HG02642 (cell line): ENCODE measurements around the gene SLCO4A1.

ENCODE experiments used
- ATAC-seq: cut with Tn5 transposase; IDR thresholded peaks from one replicate; pipeline ENCODE4 v1.9.1; 2021; ENCODE audit warnings: mild to moderate bottlenecking; ENCODE audit not compliant: unreplicated experiment, poor library complexity

Gene SLCO4A1

GRCh38 chr20:62635232-62635631, 7.1 kb upstream of the SLCO4A1 start:
- ATAC-seq: no peak

DNA sequence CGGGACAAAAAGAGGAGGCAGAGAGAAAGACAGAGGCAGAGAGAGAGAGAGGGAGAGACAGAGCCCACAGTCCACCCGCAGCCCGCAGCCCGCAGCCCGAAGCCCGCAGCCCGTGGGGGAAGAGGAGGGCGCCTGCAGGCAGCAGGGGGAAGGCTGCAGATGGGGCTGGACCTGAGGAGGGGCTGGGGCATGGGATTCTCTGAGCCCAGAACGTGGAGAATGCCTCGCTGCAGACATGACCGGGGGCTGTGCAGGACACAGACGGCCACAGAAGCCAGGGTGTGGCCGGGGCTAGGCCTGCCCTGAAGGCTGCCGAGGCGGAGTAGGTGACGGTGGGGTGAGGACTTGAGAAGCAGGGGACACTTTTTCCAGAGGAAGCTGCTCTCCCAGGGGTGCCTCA, 6.5 kb upstream of the SLCO4A1 start:
- ATAC-seq: no peak

DNA sequence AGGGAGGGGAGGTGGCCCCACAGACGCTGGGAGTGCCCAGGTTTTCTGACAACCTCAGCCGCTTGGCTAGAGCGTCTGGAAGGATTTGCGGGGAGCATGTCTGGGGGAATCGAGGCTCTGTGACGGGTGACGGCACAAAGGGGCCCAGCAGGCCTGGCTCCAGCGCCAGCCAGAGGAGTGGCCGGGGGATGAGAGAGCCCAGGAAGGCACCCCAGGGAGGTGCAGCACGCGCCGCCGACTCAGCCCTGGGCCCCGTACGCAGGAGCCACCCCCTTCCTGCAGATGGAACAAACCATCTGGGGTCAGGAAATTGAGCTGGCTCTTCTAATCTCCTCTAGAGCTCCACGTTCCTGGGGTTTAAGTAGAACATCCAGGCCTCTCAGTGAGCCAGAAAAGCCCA, 5.9 kb upstream of the SLCO4A1 start:
- ATAC-seq: no peak

DNA sequence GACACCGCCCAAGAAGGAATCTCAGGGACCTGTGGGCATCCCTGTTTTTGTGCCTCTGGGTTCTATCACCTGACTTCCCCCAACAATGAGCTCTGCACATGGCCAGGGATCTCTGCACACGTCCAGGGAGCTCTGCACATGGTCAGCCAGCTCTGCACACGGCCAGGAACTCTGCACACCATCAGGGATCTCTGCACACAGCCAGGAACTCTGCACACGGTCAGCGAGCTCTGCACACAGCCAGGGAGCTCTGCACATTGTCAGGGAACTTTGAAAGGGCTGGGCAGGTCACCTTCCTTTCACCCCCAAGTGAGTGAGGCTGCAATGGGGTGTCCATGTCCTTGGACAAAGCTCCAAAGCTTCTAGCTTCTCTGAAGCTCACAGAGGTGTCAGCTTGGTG, 5.2 kb upstream of the SLCO4A1 start:
- no peak for ATAC-seq

GRCh38 chr20:62637521-62638054, 4.7 kb upstream of the SLCO4A1 start:
- ATAC-seq: no peak

DNA sequence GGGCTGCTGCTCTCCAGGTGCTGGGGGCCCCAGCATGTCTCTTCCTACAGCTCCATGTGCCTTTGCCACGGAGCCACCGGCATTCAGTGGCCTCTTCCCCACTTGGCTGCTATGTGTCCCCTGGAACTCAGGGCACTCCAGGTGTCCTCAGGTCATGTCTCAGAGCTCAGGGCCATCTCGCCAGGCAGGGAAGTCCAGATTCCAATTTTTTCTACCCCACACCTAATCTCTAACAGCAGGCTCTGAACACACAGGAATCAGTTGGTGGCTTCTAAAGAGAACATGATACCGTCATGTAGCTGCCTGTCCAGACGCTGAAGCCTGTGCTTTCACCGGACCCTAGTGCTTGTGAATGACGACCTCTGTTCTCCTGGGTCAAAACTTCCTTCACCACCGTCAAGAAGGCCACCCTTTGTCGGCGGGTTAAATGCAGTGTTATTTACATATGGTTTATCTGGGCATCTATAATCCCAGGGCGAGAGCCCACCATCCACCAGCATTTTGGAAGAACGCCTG, 4.2 kb upstream of the SLCO4A1 start:
- no peak for ATAC-seq

DNA sequence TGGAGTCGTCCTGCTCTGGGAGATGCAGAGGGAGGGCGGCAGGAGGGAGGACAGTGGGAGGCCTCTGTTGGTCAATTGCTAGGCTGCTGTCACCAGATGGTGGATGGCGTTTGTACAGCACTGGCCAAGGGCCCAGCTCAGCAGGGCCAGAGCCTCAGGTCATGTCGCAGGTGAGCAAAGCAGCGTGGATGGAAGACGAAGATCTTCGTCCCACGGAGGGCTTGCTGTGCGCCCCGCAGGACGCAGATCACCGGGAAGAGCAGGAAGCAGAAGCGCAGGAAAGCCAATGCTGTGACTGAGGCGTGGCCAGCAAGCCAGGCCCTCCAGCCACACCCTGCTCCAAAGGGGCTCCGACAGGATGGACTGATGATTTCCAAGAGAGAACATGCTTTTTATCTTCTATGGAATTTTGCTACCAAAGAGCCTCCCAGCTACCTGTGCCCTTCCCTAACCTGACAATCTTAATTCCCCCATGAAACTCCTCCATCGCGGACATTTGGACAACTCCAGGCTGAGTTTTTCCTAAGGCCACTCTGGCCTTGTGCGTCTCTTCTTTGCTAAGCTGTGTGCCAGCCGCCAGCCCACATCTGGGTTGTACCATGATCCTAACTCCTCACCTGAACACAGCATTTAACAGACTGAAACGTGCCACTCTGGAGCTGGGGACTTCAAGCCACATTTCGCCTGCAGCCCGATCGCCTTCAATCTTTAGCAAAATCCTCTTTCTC, 3.5 kb upstream of the SLCO4A1 start:
- ATAC-seq: no peak

DNA sequence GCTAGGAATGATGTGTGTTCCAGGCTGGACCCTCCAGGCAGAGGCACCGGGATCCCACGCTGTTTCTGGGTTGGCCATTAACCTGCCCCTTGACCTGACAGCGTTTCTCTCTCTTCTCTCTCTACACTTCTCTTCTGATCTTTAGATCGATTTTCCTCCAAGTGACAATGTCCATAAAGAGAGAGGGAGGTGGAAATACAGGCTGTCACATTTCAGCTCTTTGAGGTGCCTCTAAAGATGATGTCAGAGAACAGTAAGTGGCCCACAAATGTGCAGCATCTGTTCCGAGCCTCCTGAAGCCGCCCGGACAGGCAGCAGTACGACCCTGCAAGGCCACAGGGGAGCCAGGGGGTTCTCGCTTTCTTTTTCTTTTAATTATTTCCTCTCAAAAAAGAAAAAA, 2.5 kb upstream of the SLCO4A1 start:
- ATAC-seq: no peak

DNA sequence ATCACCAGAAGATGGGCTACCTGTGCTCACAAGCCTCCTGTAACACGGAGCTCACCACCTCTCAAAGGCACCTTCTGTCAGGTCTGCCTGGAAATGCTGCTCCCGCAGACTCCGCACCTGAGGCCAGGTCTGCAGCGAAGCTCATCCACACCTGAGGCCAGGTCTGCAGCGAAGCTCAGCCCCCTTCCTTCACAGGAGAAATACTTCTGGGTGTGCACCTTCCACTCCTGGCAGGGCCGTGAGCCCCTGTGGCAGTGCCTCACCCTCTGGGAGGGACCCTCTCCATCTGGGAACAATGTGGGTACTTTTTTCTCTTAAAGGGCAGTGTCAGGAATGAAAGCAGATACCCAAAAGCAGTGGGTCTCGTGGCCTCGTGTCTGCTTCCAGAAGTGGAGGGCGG, 1.4 kb upstream of the SLCO4A1 start:
- no peak for ATAC-seq

GRCh38 chr20:62641321-62642050, 817 bp upstream of the SLCO4A1 start:
- ATAC-seq: no peak

DNA sequence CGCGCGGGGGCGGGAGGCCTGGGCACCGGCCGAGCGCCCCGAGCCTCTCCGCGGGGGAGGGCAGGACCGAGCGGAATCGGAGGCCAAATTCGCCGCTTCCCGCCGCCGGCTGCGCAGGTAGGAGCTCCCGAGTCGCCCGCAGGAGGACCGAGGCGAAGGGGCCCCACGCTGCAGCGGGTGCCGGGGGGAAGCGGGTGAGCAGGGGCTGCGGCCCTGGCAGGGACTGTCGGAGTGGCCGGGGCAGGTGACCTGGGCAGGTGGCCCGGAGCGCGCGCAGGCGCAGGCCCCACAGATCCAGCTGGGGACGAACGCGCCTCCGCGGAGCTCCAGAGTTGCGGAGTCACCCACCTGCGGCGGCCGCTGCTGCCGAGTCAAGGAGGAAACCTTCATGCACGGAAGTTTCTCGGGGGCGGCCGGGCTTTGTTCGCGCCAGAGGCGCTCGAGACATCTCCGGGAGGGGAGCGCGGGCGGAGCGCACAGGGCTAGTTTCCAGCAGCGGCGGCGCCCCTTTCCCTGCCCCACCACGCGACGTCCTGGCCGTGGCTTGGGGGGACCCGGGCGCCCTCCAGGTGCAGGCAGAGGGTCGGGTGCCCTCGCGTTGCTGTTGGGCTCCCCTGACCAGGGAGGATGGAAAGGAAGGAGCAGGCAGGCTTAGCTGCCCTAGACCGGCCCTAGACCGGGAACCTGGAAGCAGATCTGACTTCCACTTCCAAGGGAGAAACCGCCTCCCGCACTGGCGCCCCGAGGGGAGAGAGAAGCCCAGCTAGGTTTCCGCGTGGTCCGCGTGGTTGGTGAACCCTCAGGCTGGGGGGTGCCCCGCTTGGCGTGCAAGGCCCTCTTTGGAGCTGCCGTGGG, 590 bp downstream of the SLCO4A1 start:
- peak; percentile 31 for ATAC-seq

DNA sequence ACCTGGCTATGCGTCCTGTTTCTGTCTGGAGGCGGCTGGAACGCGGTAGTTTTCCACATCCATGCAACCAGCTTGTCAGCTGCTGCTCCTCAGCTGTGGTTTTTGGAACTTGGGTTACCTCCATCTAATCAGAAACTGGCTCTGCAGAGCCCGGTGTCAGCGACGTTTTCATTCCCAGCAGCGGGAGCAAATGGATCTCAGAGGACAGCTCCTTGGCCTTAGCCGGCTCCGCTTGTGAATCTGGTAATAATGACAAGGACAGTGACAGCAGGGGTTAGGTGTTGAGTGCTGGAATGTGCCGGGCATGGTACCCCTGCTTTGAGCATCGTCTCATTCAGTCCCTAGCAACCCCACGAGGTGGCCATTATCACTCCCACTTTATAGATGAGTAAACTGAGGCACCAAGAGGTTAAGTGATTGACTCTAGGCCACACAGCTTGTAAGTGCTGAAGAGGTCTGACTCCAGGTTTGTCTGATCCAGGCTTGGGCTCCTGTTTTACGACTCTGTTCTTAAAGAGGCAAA, 1.3 kb downstream of the SLCO4A1 start:
- ATAC-seq: no peak

DNA sequence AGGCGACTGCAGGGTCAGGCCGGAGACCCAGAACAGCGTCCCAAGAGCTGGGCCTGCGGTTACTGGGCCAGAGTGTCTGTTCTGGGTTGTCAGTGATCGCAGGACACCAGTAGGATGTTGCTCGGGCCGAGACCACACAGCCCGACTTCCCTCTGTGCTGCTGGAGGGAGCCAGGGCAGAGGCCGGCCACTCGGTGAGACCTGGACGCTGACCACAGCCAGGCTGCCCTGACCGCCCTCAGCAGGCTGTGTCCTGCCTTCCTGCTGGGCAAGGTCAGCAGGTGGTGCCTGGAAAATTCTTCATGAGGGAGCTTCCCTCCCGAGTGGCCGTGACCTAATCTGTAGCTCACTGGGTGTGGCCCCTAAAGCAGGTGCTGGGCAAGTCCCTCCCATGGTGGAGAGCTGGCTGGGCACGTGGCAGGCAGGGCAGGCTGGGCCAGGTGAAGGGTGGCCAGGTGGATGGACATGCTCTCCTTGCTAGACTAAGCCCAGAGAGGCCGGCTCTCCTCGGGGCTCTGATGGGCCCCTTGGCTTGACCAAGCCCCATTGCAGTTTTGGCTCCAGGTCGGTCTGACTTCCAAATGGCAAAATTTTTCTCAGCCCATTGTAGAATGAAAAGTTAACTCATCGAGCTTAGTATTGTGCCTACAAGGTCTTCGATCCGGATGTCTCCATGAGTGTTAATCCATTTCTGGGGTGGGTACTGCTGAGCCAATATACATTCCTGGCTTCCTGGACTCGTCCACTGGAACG, 1.9 kb downstream of the SLCO4A1 start:
- no peak for ATAC-seq

GRCh38 chr20:62644802-62645496, 2.6 kb downstream of the SLCO4A1 start:
- no peak for ATAC-seq

GRCh38 chr20:62645613-62646012, 3.3 kb downstream of the SLCO4A1 start:
- ATAC-seq: no peak

GRCh38 chr20:62646851-62647520, 4.7 kb downstream of the SLCO4A1 start:
- ATAC-seq: no peak

- no peak for ATAC-seq
Observed at GRCh38 chr20:62647521-62648317, 5.4 kb downstream of the SLCO4A1 start.
